GM18505 (cell line): Measurements from ENCODE around the gene HEXD.
"Not testable (repeated sequence)": the region's sequence is repeated elsewhere in the genome, so short reads cannot be mapped to it uniquely, and the experiment has no call there.

Experiments used
- ATAC-seq: cut with Tn5 transposase; IDR thresholded peaks from one replicate; pipeline ENCODE4 v1.9.1; 2021; ENCODE audit not compliant: unreplicated experiment
- POLR2A ChIP-seq: IDR thresholded peaks from 4 replicates; pipeline ENCODE4 v1.6.1; 2011; ENCODE audit warnings: borderline replicate concordance; ENCODE audit not compliant: insufficient read depth, insufficient read length; ENCODE audit errors: extremely low read depth

HEXD gene

DNA sequence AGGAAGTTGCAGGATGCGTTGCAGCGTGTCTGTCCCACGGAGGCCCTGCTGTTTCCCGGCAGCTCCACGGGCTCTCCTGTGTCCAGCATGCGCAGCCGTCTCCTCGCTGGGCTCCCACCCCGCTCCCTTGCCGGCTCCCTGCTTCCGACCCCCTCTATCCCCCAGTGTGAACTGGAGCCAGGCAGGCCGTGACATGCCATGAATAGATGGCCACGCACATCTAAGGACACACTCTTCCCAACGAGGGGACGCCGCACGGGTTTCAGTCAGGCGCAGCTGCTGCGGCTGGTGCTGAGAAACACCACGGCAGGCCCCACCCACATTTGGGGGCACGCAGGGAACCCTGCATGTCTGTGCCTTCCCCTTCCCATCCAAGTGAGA, 9.2 kb upstream of the HEXD start:
- ATAC-seq, result no peak
- no peak for TF ChIP-seq POLR2A

DNA sequence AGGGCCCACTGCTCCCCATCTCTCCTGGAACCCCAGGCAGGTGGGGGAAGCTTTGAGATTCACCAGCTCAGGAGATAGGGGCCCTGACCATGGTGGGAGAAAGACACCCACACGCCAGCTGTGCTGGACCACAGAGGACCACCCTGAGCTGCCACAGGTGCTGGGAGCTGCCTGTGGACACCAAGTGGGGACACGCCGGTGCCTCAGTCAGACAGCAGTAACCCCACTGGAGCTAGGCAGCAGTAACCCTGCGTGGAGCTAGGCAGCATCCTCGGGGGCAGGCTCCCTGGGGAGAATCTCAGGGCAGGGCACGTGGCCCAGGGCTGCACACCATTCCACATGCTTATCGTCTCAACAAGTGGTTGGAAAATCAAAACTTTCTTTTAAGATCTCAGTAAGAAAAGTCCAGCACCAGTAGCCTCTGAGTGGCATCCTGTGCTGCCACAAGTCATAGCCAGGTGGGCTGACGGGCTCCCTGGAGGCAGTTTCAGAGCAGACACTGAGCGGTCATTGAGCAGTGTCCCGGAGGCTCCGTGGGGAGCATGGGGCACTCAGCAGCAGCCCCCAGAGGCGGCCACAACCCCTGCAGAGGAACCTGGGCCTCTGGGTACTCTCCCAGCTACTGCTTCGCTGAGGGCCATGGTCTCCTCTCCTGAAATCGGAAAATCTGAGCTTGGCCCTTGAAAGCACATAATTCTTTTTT, 8.0 kb upstream of the HEXD start:
- no peak for TF ChIP-seq POLR2A
- ATAC-seq, result no peak

- no peak for ATAC-seq
- TF ChIP-seq POLR2A, result no peak
Measured at GRCh38 chr17:82411396-82412053, 6.6 kb upstream of the HEXD start.

DNA sequence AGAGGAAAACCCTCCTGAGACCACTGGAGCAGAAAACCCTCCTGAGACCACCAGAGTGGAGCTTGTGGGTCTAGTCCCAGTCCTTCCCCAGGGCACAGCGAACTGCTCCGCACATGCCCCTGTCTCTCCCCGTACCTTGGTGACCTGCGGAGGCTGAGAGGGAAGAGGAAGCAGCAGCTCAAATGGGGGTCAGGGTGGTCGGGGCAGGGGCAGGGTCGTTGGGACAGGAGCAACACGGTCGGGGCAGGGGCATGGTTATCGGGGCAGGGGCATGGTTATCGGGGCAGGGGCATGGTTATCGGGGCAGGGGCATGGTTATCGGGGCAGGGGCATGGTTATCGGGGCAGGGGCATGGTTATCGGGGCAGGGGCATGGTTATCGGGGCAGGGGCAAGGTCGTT, 6.1 kb upstream of the HEXD start:
- not testable (repeated sequence) for ATAC-seq

- no peak for ATAC-seq
Measured at GRCh38 chr17:82412535-82413520, 5.3 kb upstream of the HEXD start.

GRCh38 chr17:82414548-82415281, 3.4 kb upstream of the HEXD start:
- ATAC-seq, result no peak
- TF ChIP-seq POLR2A, result no peak

More at GRCh38 chr17:82412535-82413520, 5.3 kb upstream of the HEXD start:
- no peak for TF ChIP-seq POLR2A

- ATAC-seq, result no peak
- no peak for TF ChIP-seq POLR2A
Measured at GRCh38 chr17:82415336-82415735, 2.8 kb upstream of the HEXD start.

DNA sequence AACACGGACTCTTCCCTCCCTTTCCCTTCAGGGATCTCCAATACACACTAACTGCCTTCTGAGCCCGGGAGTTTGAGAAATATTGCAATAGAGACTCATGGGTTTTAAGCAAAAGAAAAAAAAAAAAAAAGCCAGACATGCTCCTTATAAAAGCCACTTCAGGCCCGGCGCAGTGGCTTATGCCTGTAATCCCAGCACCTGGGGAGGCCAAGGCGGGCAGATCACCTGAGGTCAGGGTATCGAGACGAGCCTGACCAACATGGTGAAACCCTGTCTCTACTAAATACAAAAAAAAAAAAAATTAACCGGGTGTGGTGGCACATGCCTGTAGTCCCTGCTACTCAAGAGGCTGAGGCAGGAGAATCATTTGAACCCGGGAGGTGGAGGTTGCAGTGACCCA, 2.4 kb upstream of the HEXD start:
- ATAC-seq, result no peak
- no peak for TF ChIP-seq POLR2A

- ATAC-seq, result no peak
- TF ChIP-seq POLR2A, result no peak
Measured at GRCh38 chr17:82416264-82416663, 1.9 kb upstream of the HEXD start.

- TF ChIP-seq POLR2A, result no peak
- ATAC-seq, result no peak
Measured at GRCh38 chr17:82416771-82417170, 1.4 kb upstream of the HEXD start.

DNA sequence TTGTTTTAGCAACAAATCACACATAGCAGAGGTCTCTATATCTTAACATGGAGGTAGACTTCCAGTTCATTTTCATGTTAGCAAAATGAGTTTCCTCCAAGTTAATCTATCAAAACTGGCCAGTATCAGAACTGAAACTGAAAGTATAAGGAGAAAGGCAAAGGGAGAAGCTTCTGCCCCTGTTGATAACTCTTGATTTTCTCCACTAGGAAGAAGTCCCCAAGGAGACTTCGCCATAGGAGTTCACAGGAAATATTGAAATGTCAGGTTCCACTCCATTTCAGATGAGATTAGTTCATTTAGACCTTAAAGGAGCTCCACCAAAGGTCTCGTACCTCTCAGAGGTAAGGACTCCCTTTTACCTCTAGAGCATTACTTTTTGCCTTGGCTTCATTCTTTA, 1.4 kb downstream of the HEXD start:
- TF ChIP-seq POLR2A, result no peak
- no peak for ATAC-seq

DNA sequence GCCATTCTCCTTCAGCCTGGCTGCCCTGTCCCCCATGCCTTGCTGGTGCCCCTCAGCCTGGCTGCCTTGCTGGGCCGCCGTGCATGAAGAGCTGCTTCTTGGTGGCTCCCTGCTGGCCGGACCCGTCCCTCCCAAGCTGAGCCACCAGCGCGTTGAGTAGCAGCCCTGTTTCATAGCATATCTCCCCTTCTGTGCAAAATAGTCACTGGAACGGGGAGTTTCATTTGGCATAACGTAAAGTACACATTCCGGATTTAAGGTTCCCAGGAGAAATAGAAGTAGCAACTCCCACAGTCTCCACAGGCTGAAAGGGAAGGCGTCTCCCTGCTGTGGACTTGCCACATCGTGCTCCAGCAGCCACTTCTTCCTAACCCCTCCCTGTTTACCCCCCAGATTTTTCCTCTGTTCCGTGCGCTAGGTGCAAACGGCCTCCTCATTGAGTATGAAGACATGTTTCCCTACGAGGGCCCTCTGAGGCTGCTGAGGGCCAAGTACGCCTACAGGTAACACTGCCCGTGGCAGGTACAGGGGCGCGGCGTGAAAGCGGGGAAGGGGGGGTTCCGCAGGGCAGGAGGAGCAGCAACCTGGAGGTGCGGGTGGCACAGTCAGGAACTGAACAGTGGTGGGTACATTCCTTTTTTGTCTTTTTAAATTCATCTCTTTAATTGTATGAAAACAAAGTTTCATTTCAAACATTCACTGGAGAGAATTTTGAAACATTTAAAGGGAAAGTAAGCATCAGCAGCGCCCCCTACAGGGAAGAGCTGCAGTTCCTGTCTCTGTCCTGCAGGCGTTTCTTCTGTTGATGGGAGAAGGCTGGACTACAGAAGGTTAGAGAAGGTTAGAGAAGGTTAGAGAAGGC, 6.1 kb downstream of the HEXD start:
- no peak for TF ChIP-seq POLR2A
- no peak for ATAC-seq
